ENCODE results near the gene FGF14.
A peak's percentile ranks its signal among the peaks of the same experiment; 100 is the strongest.

Gene FGF14

DNA sequence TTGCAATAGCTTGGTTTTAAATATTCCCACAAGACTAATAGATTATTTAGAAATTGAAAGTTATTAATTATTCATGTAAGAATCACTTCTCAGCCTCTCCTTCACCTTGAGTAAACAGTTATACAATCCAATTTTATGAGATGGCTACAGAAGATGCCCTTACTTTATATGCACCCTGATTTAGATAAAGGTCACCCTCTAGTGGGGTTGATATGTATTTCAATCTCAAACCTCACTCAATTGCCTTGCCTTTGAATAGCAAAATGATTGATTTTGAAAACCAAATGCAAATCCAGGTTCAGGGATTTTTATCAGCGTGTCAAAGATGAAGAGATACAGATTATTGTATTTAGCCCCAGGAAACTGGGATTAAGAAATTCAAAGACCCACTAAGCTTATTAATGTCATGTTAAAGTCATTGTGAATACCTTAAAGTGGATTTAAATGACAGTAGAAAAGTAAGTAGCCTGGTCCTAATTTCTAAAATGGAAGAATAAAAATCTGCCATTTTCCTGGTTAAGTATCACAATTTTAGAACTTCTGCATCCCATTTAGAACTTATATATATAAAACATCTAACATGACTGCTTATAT, 644.3 kb downstream of the FGF14 start:
- DNase-seq = peak; percentile 18

DNA sequence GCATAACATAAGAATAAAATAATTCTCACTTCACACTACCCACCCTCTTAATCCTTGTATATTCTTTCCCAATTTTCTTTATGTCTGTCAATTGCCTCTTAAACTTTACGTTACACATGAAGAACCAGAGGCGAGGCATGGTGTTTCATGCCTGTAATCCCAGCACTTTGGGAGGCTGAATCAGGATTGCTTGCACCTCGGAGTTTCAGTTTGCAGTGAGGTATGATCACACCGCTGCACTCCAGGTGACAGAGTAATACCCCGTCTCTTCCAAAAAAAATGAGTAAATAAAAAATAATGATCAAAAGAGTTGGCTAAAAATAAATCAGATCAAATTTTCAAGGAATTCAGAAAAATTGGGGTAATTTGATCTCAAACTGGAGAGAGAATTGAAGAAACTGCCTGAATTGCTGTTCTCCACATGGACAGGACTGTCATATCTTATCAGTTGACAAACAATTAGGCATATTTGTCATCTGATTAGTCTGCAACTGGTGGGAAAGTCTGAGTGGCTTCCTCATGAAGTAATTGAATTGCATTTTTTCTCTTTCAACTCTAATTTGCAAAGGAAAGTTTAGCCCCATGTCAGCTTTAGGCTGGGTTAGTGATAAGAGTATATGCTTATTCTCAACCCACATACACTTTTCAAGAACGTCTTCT, 646.5 kb downstream of the FGF14 start:
- no peak for DNase-seq

DNA sequence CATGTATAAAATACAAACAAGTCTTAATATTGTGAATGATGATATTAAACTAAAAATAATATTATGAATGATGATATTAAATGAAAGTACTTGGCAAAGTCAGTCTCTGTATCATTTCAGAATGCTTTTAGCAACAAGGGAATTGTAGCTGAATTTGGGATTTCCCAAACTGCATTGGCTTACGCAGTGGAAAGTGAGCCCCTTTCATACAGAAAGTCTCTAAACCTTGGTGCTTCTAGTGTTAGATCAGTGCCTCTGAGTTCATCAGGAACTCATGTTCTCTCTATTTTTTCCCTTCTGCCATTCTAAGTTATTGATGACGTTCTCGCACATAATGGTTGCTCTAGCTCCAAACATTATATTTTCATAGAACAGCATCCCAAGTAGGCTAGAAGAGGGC, 649.4 kb downstream of the FGF14 start:
- DNase-seq = no peak

DNA sequence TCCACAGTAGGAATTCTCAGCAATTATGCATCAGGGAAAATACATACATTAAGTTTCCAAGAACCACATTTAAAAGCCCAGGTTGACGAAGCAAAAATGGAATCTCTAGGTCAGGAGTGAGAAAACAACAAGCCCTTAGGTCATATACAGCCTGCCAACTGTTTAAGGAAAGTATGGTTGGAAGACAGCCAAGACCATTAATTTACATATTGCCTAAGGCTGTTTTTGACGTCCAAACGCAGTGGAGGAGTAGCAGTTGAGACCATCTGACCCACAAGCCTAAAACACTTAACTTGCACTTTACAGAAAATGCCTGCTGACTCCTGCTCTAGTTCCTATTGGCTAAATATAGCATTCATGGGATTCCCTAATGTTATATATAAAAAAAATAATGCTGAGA, 650.4 kb downstream of the FGF14 start:
- DNase-seq = no peak

DNA sequence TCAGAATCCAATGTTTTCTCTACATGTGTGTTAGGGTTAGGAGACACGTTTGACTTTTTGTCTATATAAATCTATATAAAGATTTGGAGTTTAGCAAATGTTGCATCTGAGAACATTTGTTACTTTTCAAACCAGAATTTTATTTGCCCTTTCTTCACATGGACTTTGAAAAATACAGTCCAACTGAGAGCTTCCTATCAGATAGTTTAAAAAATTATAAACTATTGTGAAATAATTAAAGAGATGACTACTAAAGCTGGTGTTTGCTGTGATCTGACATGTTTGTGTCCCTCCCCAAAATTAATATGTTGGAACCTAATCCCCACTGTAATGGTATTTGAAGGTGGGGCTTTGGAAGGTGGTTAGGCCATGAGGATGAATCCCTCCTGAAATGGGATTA, 652.3 kb downstream of the FGF14 start:
- DNase-seq = no peak

DNA sequence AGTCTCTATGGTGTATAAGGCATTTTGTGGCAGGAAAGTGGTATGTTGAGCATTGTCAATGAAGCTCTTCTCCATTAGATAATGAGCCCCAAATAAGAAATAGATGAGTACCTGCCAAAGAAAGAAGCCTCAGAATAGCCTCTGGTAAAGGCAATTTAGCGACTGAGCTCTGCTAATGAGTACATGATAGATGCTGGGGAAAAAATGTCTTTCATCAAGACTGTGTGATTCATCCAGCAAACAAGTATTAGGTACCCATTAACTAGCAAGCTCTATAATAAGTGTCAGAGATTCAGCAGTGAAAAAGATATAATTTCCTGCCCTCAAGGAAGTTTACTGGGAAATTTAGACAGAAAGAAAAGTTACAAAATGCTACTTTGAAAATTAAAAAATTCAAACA, 654.8 kb downstream of the FGF14 start:
- no peak for DNase-seq

DNA sequence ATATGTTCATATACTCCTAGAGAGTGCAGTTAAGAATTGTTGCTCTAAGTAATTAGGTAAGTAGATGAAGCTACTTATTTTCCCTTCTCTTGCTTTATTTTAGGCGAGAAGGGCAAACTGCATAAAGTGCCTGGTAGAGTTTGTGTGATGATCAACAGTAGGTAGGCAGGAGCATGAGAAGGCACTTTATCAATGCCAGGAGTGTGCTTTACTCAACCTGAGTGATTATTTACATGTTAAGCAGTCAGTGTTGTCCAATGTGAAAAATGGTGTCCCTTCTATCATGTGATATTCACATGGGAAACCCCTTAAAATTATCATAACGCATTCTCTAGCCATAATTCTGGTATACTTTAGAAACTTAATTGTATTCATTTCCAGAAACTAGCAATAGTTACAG, 655.3 kb downstream of the FGF14 start:
- no peak for DNase-seq

DNA sequence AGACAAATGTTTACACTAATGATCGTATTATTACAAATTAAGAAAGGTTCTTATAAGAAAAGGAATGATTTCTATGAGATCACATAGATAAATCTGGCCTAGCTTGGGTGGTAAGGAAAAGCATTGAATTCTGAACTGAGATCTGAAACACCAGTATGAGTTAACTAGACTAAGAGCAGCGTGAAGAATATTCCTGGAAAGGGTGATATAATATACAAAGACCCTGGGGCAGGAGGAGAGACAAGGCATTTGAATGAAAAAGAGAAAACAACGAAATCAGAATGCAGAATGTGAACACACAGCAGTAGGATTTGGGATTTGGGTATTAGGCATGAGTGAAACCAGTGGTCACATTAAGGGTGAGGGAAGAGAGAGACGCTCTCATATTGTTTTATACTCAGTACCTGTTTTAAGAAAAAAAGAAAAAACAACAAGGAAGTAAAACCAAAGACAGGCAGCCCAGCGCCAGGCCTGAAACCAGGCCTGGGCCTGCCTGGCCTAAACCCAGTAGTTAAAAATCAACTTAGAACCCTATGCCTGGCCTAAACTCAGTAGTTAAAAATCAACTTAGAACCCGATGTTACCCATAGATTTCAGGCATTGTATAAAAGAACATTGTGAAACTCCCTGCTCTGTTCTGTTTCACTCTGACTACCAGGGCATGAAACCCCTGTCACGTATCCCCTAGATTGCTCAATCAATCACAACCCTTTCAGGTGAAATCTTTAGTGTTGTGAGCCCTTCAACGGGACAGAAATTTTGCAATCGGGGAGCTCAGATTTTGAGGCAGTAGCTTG, 662.3 kb downstream of the FGF14 start:
- no peak for DNase-seq

DNA sequence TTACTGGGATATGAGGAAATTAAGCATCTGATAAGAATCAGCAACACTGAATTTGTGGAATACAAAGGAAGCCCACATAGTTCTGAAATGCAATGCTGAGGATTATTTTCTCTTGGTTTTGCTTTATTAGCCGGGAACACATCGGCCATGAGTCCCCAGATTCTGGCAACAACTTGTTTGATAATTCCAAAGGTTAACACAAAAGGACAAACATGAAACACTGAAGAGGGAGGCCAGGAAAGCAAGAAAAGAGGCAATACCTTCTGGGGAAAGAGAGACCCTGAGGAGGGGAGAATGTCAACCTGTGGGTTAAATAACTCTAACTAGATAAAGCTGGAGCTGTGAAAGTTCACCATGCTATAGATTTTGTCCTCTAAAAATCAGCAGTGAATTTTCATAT, 663.5 kb downstream of the FGF14 start:
- no peak for DNase-seq

DNA sequence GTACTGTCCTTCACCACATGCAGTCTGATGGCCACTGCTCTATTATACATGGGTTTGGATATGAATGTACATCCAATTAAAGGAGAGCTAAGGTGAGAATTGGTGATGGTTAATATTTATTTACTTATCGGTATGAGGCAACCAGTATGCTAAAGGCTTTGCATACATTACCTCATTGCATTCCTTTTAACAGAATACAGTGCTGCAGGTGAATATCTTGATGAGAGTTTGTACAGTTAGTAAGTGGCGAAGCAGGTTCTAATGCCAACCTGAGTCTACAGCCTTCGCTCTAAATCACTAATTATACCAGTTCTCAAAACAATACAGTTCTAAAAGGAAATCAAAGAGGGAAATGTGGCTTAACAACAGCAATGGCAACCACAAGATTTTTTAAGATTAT, 665.3 kb downstream of the FGF14 start:
- no peak for DNase-seq

DNA sequence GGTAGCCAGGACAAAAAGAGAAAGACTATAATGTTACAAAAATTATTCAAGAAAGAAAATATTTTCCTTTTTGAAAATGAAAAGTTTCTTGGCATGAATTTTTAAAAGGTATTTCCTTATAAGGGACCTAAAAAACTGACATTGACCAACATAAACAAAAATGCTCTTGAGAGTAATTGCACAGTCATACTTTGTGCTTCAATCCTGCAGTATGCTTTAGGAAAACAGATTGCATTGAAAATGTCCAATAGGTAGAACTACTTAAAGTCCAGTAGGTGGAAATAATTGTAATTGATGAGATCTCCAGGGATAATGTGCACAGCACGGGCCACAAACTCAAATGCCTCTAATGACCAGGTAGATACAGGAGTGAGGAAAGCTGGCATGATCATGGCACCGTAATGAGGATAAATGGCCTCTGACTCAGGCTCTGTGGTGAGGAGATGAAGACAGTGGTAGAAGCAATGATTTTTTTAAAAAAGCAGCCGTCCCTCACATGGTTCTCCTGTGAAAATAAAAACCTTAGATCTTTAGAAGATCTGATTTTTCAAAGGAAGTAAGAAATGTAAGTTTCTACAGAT, 671.3 kb downstream of the FGF14 start:
- no peak for DNase-seq

DNA sequence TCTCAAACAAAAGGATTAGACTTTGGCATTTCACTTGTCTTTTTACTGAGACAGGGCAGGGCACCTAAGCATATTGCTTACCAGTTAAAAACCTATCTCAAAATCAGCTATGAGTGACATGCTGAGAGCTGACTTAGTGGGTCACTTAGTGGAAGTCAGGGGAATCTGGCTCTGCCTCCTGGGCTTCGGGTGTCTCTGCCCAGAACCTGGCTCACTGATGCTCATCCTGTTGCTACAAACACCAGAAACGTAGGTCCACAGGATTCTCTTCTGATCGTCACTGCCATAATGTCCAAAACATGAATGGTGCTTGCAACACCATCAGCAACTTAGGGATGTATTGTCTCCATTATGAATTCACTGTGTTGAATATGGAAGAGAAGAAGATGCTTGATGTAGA, 673.2 kb downstream of the FGF14 start:
- DNase-seq = no peak

DNA sequence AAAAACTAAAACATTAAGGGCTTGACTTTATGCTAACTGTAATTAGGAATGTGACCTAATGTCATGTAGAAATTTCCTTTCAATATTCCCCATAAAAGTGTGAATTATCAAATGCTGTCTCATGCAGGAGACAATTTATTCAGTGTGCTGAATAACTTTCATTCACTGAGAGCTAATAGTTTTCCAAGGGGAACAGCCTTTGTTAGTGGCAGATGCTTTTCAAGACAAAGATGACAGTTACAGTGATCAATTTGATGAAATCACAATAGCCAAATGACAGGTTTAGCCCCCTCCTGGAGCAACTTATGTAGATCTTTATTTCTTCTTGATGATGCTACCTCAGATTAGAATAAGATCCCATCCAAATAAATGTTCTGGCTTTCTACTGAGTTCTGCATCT, 673.8 kb downstream of the FGF14 start:
- no peak for DNase-seq

DNA sequence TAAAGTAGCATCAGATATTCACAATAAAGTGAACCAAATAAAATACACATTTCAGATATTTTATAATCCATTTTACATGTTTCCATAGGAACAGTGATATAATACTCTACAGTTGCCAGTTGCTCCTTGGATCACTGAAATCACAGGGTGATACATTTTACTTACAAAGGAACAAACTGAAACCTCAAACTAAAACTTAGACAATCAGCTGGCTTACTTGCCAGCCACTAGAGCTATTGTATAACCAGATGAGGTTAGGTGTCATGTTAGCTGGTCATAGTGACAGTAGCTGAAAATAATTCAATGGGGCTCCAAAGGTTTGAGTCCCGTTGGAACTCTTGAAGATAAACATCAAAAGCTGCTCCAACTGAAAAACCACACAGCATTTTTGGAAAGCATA, 674.7 kb downstream of the FGF14 start:
- DNase-seq = no peak

DNA sequence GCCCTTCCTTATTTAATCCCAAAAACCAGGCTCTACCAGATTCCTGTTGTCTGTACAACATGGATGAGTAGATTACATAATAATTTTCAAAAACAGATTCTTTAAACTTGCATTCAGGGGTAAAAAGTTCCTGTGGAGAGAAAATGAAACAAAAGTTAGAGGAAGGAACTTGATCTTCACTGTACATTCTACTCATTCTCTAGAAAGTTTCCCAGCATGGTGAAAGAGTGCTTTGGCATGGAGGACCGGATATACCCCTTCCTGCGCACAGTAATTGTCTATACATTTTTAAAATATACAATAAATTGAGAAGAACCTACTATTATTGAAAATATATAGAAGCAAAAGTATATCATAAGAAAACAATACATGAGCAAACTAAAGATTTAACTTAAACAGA, 675.2 kb downstream of the FGF14 start:
- no peak for DNase-seq

DNA sequence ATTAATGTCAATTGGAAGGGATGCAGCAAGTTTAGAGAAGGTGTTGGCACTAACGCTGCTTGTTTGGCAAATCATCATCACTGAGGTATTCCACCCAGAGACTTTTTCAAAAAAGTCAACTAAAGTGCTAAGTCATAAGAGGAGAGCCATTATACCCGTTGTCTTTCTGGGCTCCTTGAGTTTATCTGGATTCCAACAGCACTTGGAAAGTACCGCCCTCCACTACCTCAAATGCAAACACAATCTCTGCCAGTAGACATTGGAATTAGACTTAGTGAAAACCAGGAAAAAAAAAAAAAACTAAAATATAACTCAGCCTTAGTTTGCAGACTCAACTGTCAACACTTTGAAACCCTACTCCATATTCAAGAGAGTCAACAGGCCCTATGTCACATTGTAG, 683.4 kb downstream of the FGF14 start:
- DNase-seq = no peak

DNA sequence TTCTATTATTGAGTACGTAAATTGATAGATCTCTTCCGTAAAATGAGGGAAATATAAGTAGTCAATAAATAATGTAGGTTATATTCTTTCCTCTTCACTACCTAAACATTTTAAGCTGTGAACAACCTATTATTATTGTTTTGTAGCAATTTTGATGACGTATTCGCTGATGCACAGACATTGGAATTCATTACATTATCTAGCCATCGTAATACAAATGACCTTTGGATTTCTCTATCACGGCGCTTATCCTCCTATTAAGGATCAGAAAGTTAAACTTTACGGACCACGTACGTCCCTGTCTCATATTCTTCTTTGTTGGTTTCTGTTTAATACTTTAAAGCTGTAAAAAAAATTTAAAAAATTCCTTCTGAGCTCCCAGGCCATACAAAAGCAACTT, 684.5 kb downstream of the FGF14 start:
- no peak for DNase-seq

DNA sequence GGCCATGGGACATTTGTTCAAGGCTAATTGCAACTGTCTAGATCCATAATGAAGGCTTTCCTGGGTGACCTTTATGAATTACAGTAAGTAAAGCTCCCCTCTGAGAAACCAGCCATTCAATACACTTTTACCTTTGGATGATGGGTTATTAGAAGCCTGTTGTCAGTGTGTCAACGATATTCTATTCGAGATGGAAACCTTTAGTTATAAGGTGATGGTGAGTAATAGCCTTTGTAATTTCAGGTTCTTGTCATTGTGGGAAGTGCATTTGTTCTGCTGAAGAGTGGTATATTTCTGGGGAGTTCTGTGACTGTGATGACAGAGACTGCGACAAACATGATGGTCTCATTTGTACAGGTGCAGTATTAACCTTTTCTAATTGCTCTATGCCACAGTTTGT, 687.7 kb downstream of the FGF14 start:
- no peak for DNase-seq

DNA sequence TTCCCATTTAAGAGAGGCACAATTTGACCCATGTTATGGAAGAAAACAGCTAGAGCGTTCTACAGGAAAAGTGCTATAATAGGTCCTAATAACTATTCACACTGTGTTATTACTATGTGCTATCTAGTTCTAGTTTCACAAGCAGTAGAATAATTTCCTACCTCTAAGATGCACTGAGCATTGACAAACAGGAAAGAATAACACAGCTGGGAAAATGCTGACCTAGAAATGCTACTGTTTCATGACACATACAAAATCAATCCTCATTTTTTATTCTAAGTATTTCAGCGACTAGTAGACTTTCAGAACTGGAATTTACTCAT, 689.9 kb downstream of the FGF14 start:
- DNase-seq = no peak

DNA sequence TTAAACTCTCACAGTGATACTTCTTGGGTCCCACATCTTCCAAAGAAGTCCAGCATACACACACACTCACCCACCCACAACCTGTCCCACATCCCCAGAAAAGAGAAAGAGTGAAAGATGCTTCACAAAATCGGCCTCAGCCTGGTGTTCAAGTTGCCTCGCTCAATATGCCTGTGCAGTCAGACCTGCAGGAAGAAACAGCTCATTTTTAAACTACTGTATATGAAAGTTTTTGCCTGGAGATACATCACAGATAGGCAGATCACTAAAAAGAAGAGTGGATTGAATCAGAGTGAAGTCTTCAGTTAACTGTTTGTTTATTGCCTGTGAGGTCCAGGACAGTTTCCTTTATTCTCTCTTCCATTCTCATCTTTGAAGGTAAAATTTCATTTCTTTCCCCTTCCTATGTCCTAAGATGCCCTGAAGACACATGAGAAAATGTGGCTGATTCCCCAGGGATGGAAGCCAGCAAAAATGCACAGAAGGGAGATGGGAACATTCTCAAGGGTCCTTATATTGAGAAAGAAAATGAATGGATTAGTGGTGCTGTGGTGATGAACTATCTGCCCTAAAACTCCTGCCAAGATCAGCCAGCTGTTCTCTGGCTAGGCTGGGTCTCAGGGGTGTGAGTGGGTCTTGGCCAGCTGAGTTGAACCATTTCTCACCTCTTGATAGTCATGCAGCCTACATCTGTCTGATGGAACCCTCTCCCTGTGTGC, 690.4 kb downstream of the FGF14 start:
- no peak for DNase-seq

DNA sequence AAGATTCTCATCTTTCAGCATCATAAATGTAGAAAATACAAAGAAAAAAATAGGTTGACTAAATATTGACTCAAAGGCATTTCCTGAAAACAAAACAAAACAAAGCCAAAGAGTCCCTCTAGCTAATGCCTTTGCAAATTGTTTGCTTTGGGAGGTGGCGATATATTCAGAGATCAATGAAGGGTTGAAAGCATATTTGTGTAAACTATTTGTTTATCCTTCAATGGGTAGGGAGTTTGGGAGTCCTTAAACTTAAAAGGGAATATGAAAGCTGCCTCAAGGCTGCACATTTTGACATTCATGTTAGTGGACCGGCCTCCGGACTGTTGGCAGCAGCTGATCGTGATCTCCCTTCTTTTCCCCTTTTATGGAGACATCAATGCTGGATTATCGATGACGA, 691.9 kb downstream of the FGF14 start:
- no peak for DNase-seq

DNA sequence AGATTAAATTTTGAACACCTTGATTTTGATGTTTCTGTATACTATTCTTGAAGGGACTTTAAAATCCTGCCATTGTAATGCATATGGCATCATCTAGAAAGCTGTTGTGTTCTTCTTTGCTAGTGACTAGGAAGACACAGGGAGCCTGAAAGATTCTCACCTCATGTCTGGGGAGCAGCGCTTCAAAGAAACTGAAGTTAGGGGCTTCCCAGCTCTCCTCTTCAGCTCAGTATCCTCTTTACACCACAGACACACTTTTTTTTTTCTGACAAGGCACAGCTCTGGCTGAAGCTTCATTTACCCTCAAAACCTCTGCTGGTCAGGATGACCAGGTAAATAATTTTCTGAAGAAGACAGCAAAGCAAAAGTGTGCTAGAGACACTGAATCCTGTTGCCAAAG, 693.7 kb downstream of the FGF14 start:
- DNase-seq = no peak

DNA sequence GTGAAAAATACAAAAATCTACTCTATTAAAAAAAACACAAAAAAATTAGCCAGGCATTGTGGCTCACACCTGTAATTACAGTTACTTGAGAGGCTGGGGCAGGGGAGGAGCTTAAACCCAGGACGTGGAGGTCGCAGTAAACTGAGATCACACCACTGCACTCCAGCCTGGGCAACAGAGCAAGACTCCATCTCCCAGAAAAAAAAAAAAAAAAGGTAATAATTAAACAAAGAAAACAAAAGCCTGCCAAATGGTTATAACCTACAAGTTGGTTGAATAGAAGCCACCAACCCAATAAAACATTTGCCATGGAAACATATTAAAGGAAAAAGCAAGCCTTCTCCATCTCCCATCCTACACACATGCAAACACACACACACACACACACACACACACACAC, 694.2 kb downstream of the FGF14 start:
- DNase-seq = no peak

DNA sequence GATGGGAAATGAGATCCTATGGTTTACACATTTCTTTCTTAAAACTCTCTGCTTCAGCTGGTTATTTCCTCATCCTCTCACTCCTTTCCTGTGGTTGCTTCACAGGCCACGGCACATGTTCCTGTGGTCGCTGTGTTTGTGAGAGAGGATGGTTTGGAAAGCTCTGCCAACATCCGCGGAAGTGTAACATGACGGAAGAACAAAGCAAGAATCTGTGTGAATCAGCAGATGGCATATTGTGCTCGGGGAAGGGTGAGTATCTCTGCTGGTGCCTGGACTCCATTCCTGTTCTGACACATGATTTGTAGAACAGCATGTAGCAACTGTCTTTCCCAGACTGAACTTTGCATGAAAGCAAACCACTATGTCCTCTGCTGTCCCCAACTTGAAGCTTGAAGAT, 695.2 kb downstream of the FGF14 start:
- peak; percentile 26 for DNase-seq
